A549 (cell line): Measurements from ENCODE around the gene IGHMBP2. TPM values are rescaled to one million over a fixed set of nuclear protein-coding genes. Genes with fewer than 3 reads are reported as not detected.

Source experiments
- ATAC-seq, 2 experiments: fragments of 200-7000 bp in 1 of 2; fragments of >200 bp in 1 of 2; cut with Nextera tagmentation in 1 of 2; cut with Tn5 transposase in 1 of 2; 3 replicates each; pipeline versions ENCODE4 v1.8.0 to v1.9.1; 2018 to 2020; ENCODE audit warnings: mild to moderate bottlenecking in 1 of 2, moderate library complexity in 1 of 2
- CTCF ChIA-PET: fragments of 300-600 bp; sonication (Branson Sonifier 250); formaldehyde crosslinking; extraction: SDS; loops from one replicate; lab custom pipeline; 2021; ENCODE audit warnings: antibody characterized with exemption, inconsistent platforms; lab: Yijun Ruan, JAX
- POLR2A ChIA-PET: fragments of 350-600 bp; formaldehyde crosslinking; extraction: SDS; loops from one replicate; lab custom pipeline; 2021; ENCODE audit warnings: antibody characterized with exemption, inconsistent platforms; lab: Yijun Ruan, JAX
- DNase-seq, 2 experiments: peaks; one replicate each; pipeline versions ENCODE4 v3.0.0 to v3.0.0-alpha.2; 2011 to 2016; ENCODE audit warnings: low read depth in 1 of 2, low spot score in 1 of 2
- FAIRE-seq: peaks from 2 replicates; lab custom pipeline; 2011; peaks lifted over from hg19 to GRCh38; lab: Jason Lieb, UNC
- H3K27ac ChIP-seq, 2 experiments: fragments of >200 bp; sonication (Bioruptor Twin); formaldehyde crosslinking; 3 replicates each; pipeline ENCODE4 v1.5.1; 2016 to 2017
- H3K4me1 ChIP-seq: fragments of >200 bp; sonication (Bioruptor Twin); formaldehyde crosslinking; 3 replicates; pipeline ENCODE4 v1.6.1; 2016
- H3K4me2 ChIP-seq: fragments of >200 bp; sonication (Bioruptor Twin); formaldehyde crosslinking; 3 replicates; pipeline ENCODE4 v1.6.1; 2016
- H3K4me3 ChIP-seq: fragments of >200 bp; sonication (Bioruptor Twin); formaldehyde crosslinking; 3 replicates; pipeline ENCODE4 v1.5.1; 2016
- H3K9me3 ChIP-seq: fragments of >200 bp; sonication (Bioruptor Twin); formaldehyde crosslinking; 3 replicates; pipeline ENCODE4 v1.6.1; 2016
- BHLHE40 ChIP-seq: IDR thresholded peaks from 2 replicates; pipeline ENCODE4 v1.6.1; 2012; ENCODE audit warnings: low read depth, low read length, inconsistent platforms
- CBX2 ChIP-seq: fragments of 200-600 bp; sonication (generic); IDR thresholded peaks from 2 replicates; pipeline ENCODE4 v1.6.1; 2016; ENCODE audit warnings: low read depth, mild to moderate bottlenecking, borderline replicate concordance
- CBX8 ChIP-seq: fragments of 200-600 bp; sonication (generic); IDR thresholded peaks from 2 replicates; pipeline ENCODE4 v1.6.1; 2016
- CTCF ChIP-seq: fragments of >200 bp; sonication (Bioruptor Twin); formaldehyde crosslinking; IDR thresholded peaks from 3 replicates; pipeline ENCODE4 v1.5.1; 2016
- EP300 ChIP-seq, 2 experiments: fragments of >200 bp; sonication (Bioruptor Twin); formaldehyde crosslinking; IDR thresholded peaks; 2 replicates in 1 of 2; 3 replicates in 1 of 2; pipeline ENCODE4 v1.6.1; 2016 to 2017
- FOSB ChIP-seq: fragments of 250-450 bp; sonication (Bioruptor Pico); IDR thresholded peaks from 2 replicates; pipeline ENCODE4 v1.5.0; 2020; ENCODE audit warnings: mild to moderate bottlenecking, moderate library complexity
- FOSL2 ChIP-seq, 2 experiments: fragments of 450-650 bp in 1 of 2; fragments of >200 bp in 1 of 2; sonication (Bioruptor Twin) in 1 of 2; formaldehyde crosslinking; IDR thresholded peaks; 2 replicates each; pipeline versions ENCODE4 v1.5.0 to v1.6.1; 2016 to 2020; ENCODE audit warnings: mild to moderate bottlenecking in 1 of 2, moderate library complexity in 1 of 2
- HDAC2 ChIP-seq: fragments of 200-600 bp; sonication (generic); IDR thresholded peaks from 2 replicates; pipeline ENCODE4 v1.6.1; 2016
- HOXB13 ChIP-seq: fragments of 250-450 bp; sonication (Bioruptor Pico); IDR thresholded peaks from 2 replicates; pipeline ENCODE4 v1.5.0; 2020; ENCODE audit warnings: low read depth, mild to moderate bottlenecking, moderate library complexity
- KDM5A ChIP-seq: fragments of 200-600 bp; sonication (generic); IDR thresholded peaks from 2 replicates; pipeline ENCODE4 v1.6.1; 2016; ENCODE audit warnings: antibody characterized with exemption, mild to moderate bottlenecking
- MAFK ChIP-seq: fragments of 450-650 bp; IDR thresholded peaks from 2 replicates; pipeline ENCODE4 v1.6.1; 2014; ENCODE audit not compliant: partially characterized antibody
- NPAS2 ChIP-seq: fragments of 250-450 bp; sonication (Bioruptor Pico); IDR thresholded peaks from 2 replicates; pipeline ENCODE4 v1.8.0; 2022; ENCODE audit warnings: mild to moderate bottlenecking, moderate library complexity, borderline replicate concordance
- PHF8 ChIP-seq: fragments of 200-600 bp; sonication (generic); IDR thresholded peaks from 2 replicates; pipeline ENCODE4 v1.6.1; 2016; ENCODE audit warnings: low read depth, mild to moderate bottlenecking, antibody characterized with exemption, moderate library complexity, borderline replicate concordance
- POLR2A ChIP-seq: IDR thresholded peaks from 2 replicates; pipeline ENCODE4 v1.6.1; 2012; ENCODE audit warnings: mild to moderate bottlenecking, low read length
- RAD21 ChIP-seq, 2 experiments: fragments of >200 bp in 1 of 2; sonication (Bioruptor Twin) in 1 of 2; formaldehyde crosslinking in 1 of 2; IDR thresholded peaks in 1 of 2; conservative IDR thresholded peaks in 1 of 2; 2 replicates in 1 of 2; 3 replicates in 1 of 2; pipeline ENCODE4 v1.6.1; 2012 to 2018; ENCODE audit warnings: inconsistent platforms in 1 of 2
- TFCP2L1 ChIP-seq: fragments of 250-450 bp; sonication (Bioruptor Pico); IDR thresholded peaks from 2 replicates; pipeline ENCODE4 v1.5.0; 2021; ENCODE audit warnings: mild to moderate bottlenecking
- TP53 ChIP-seq: fragments of 250-450 bp; sonication (Bioruptor Pico); IDR thresholded peaks from 2 replicates; pipeline ENCODE4 v1.5.0; 2021; ENCODE audit warnings: mild to moderate bottlenecking, moderate library complexity
- ZC3H11A ChIP-seq: fragments of 450-650 bp; IDR thresholded peaks from 2 replicates; pipeline ENCODE4 v1.6.1; 2014; ENCODE audit warnings: antibody characterized with exemption, mild to moderate bottlenecking
- ZFP36 ChIP-seq: fragments of 450-650 bp; IDR thresholded peaks from 2 replicates; pipeline ENCODE4 v1.6.1; 2014; ENCODE audit warnings: borderline replicate concordance; ENCODE audit not compliant: partially characterized antibody
- WGBS: methylation state at CpG from one replicate; pipeline ENCODE4 v1.1.6; 2017; ENCODE audit errors: missing lambda C conversion rate; 5-methylcytosine and 5-hydroxymethylcytosine counted together
- polyA plus RNA-seq, 4 experiments: library from polyadenylated mRNA; depleted of rRNA in 3 of 4; stranded (reverse); fragments of >200 nt; fragmentation: RNase III in 1 of 4; extraction: RNeasy Plus Mini Kit Qiagen cat#74134 plus additional on column Dnase treatment in 1 of 4; gene quantifications; 2 replicates in 3 of 4; 3 replicates in 1 of 4; pipeline ENCODE4 v1.2.3, GENCODE V29; 2011 to 2017

Gene IGHMBP2
- polyA plus RNA-seq, 2 of the 4 experiments (the other 2 are of a cell fraction): 11.9 to 12.8 TPM

- no peak for TF ChIP-seq NPAS2 (CRISPR knock-in tag)
- TF ChIP-seq BHLHE40: no peak
- no peak for TF ChIP-seq KDM5A
- TF ChIP-seq MAFK: no peak
- WGBS: 93% methylated on average over 20 of the region's 20 CpGs
- H3K4me2 ChIP-seq: no peak overlapping the region
- H3K9me3 ChIP-seq: peaks cover 32% of the 10 kb centered on the region
- no peak overlapping the region for H3K27ac ChIP-seq
- DNase-seq (no peak), FAIRE-seq (no peak), ATAC-seq (no peak)
- ChIA-PET CTCF (no interaction called here), POLR2A (no interaction called here)
- H3K4me1 ChIP-seq: no peaks in the 10 kb centered on the region
- H3K4me3 ChIP-seq: no peak overlapping the region
Observed at GRCh38 chr11:68929135-68929534, 25.4 kb downstream of the IGHMBP2 start.

DNA sequence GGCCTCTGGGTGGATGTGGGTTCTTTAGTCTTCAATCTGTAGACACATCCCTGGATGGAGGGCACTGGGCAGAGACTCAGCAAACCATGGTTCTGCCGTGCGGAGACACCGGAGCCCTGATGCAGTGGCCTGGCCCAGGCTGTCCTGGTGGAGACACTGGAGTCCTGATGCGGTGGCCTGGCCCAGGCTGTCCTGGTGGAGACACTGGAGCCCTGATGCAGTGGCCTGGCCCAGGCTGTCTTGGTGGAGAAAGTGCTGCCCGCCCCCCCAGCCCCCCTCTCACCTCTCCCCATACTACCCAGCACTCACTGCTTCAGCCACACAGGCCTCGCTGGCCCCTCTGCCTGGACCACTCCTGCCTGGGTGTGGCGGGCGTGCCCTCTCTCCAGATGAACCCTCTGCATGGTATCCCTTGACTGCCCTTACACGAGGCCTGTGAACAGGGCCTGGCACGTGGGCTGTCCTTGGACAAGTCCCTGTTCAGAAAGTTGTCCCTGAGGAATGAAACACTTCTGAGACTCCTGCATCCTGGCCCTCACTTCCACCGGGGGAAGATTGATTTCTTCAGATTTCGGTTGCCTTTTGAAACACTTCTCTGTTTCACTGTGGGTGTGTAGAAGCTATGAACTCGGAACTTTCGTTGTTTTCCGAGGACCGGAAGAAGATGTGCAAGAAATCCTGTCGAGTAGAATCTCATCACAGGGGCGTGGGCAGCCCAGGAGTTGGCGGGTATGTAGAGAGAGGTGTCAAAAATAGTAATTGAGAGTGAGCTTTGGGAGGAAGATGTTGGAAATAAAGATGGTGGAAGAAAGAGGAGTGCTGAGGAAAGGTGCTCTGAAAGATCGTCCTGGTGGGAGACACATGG is 26.2 kb downstream of the IGHMBP2 start:
- 95% methylated on average over 17 of the region's 20 CpGs for WGBS
- ATAC-seq (no peak), DNase-seq (no peak), FAIRE-seq (no peak)
- ChIA-PET CTCF (interaction anchor here (0.6 kb wide), 2 partner anchors 104 to 130 kb away, joined by 3 read pairs; no protein-coding TSS in a partner anchor), POLR2A (no interaction called here)
- H3K27ac ChIP-seq: no peak overlapping the region
- peaks cover 24% of the 10 kb centered on the region for H3K9me3 ChIP-seq
- H3K4me1 ChIP-seq: no peaks in the 10 kb centered on the region
- no peak overlapping the region for H3K4me3 ChIP-seq
- H3K4me2 ChIP-seq: no peak overlapping the region
- TF ChIP-seq PHF8 (no peak), CTCF (no peak), ZFP36 (no peak), HOXB13 (CRISPR knock-in tag) (no peak), POLR2A (no peak), ZC3H11A (no peak), CBX8 (no peak), EP300 (IDR thresholded peaks at IDR 0.05) (no peak), HDAC2 (no peak), FOSB (CRISPR knock-in tag) (no peak), TP53 (CRISPR knock-in tag) (no peak), RAD21 (conservative IDR thresholded peaks at IDR 0.05 in 1 of 2, IDR thresholded peaks at IDR 0.05 in 1 of 2) (no peak)

DNA sequence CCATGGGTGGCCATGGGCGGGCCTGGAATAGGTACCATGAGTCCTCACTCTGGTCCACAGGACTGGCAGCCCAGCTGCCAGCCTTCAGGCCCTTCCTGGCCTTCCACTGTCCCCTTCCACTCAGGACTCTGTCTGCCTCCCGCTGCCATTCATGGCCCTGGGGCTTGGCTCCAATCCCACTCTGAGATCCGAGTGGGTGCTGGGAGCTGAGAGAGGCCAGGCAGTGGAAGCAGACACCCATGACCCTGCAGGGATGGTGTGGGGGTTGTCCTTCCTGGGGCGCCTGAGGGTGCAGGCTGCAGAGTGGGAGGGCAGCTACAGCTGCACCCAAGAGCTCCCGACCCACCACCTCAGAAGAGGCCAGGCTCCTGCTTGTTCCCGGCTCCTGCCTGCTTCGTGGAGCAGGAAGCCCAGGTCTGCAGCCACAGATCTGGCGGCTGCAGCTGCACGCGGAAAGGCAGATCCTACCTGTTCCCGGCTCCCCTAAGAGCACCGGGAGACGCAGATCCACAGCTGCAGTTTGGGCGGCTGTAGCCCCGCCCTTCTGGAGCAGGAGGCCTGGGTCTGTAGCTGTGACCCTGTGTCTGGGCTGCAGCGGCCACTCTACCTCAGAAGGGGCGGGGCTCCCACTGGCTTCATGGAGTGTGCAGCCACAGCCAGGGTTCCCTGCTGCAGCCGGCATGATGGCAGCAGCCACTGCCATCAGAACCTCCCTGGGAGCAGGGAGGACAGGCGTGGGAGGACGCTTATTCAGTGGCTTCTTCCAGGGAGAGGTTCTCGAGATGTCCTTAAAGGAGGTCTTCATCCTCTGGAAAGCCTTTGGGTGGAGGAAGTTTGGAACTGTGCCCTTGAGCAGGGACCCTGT is 27.5 kb downstream of the IGHMBP2 start:
- CTCF ChIA-PET: no interaction called here
- FAIRE-seq (no peak), ATAC-seq (no peak), DNase-seq (no peak)
- Histone ChIP-seq H3K4me3 (no peak overlapping the region), H3K27ac (no peak overlapping the region), H3K4me2 (no peak overlapping the region), H3K9me3 (peaks cover 11% of the 10 kb centered on the region), H3K4me1 (no peaks in the 10 kb centered on the region)
- POLR2A ChIA-PET: no interaction called here
- TF ChIP-seq BHLHE40: no peak
- no peak for TF ChIP-seq TFCP2L1 (CRISPR knock-in tag)
- TF ChIP-seq CBX2: no peak
- no peak for TF ChIP-seq RAD21 (conservative IDR thresholded peaks at IDR 0.05 in 1 of 2, IDR thresholded peaks at IDR 0.05 in 1 of 2)
- TF ChIP-seq HOXB13 (CRISPR knock-in tag): no peak
- no peak for TF ChIP-seq FOSL2 (IDR thresholded peaks at IDR 0.05)
- TF ChIP-seq FOSL2 (CRISPR knock-in tag; IDR thresholded peaks at IDR 0.05): no peak
- no peak for TF ChIP-seq PHF8
- TF ChIP-seq NPAS2 (CRISPR knock-in tag): no peak
- WGBS: 92% methylated on average over 14 of the region's 21 CpGs
